Measurements from ENCODE around the gene ACTR5. TPM values are rescaled to one million over a fixed set of nuclear protein-coding genes. Genes with fewer than 3 reads are reported as not detected.

Gene ACTR5
- total and polyA plus RNA-seq, 2 of the 13 experiments (the other 11 are each of a cell fraction or from before 2014, with no cell fraction given) = 19.5 to 20.5 TPM

DNA sequence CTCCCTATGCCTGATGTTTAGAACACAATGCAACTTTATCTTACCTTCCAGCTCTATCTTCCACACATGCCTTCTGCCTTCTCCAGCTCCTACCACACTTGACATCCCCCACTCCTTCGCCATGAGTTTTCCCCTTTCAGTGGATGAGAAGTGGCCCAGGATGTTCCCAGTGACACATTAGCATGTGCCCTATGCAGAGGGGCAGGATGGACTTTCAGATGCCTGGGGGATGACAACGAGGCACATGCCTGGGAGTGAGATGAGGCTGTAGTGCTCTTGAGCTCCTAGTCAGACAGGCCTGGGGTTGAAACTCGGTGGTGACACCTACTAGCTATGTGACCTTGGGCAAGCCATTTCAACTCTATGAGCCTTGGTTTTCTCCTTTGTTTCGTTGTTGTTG lies 44.1 kb upstream of the ACTR5 start:
- no peak for FAIRE-seq
- peaks cover 10 to 61% of the 10 kb centered on the region in 2 experiments for H3K27me3 ChIP-seq (ENCODE audit: control insufficient read depth in 1 of 2, insufficient read depth in 2 of 2, low read length in 2 of 2)

DNA sequence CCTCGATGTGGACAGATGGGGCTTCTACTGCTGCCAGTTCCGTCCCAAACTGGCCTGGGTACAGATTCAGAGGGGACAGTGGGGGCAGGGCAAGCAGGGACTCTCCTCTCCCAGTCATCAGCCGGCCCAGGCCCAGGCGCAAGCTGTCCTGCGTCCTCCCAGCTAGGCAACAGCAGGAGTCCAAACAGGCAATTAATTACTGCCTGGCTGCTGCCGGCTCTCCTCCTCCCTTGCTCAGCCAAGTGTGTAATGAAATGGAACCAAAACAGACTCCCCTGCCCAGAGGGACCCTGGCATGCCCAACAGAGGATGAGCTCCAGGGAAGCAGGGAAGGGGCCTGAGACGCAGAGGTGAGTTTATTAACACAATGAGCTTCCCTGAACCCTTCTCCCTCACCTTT lies 41.8 kb upstream of the ACTR5 start:
- Histone ChIP-seq H3K9ac (ENCODE audit: insufficient read depth, low read depth, low read length) (no peak overlapping the region), H3K4me3 (replicated peaks in 1 of 3; ENCODE audit: insufficient read depth in 1 of 3, low read depth in 2 of 3, low read length in 3 of 3) (no peak overlapping the region), H3K27ac (ENCODE audit: extremely low read length, insufficient read depth, low read length) (no peak overlapping the region), H2AFZ (ENCODE audit: low read length) (no peak overlapping the region), H3K9me3 (ENCODE audit: low read length) (no peaks in the 10 kb centered on the region), H3K79me2 (ENCODE audit: insufficient read depth, low read length) (no peaks in the 10 kb centered on the region), H3K27me3 (ENCODE audit: control insufficient read depth in 1 of 2, insufficient read depth in 2 of 2, low read length in 2 of 2) (peaks cover 7 to 38% of the 10 kb centered on the region in 2 experiments; a peak in 4 of 5 replicates), H3K4me2 (ENCODE audit: low read depth, low read length) (no peak overlapping the region), H4K20me1 (ENCODE audit: insufficient read depth, low read length) (no peaks in the 10 kb centered on the region; the same call in 1 of the 2 replicates), H3K36me3 (replicated peaks in 1 of 2; ENCODE audit: control insufficient read depth in 1 of 2, insufficient read depth in 2 of 2, low read length in 2 of 2) (no peaks in the 10 kb centered on the region), H3K4me1 (ENCODE audit: insufficient read depth, low read length) (no peaks in the 10 kb centered on the region)
- DNase-seq (ENCODE audit: low spot score) (no peak), ATAC-seq (no peak), FAIRE-seq (no peak)
- ChIA-PET POLR2A (no interaction called here), CTCF (ENCODE audit: low intra/inter-chr PET ratio, low total read pairs) (no interaction called here)
- BruUV-seq (replicated peaks) = no TSS peak
- intact Hi-C loops (cut with micrococcal nuclease; ENCODE audit: unreplicated experiment) = no loop called here
- in situ Hi-C loops (cut with HindIII; ENCODE audit: extremely low pct_ligation_motif_present, low pct_unique_long_range_greater_than_20kb) = no loop called here
- 16% methylated on average over 7 of the region's 7 CpGs for WGBS (ENCODE audit: low lambda C conversion rate)
- TF ChIP-seq ZNF563 (CRISPR knock-in tag; IDR thresholded peaks at IDR 0.05) (no peak), KLF13 (CRISPR knock-in tag; IDR thresholded peaks at IDR 0.05) (no peak), ZNF570 (CRISPR knock-in tag; IDR thresholded peaks at IDR 0.05; ENCODE audit: borderline replicate concordance) (no peak), ZNF496 (CRISPR knock-in tag; IDR thresholded peaks at IDR 0.05; ENCODE audit: insufficient replicate concordance) (no peak), ZNF34 (CRISPR knock-in tag; IDR thresholded peaks at IDR 0.05; ENCODE audit: borderline replicate concordance) (no peak), RBM22 (optimal IDR thresholded peaks at IDR 0.05; ENCODE audit: low read length) (no peak), ATAD3A (CRISPR knock-in tag; IDR thresholded peaks at IDR 0.05) (no peak), ELF4 (CRISPR knock-in tag; IDR thresholded peaks at IDR 0.05; ENCODE audit: borderline replicate concordance) (no peak)

More for the DNA sequence above, 44.1 kb upstream of the ACTR5 start:
- Histone ChIP-seq H3K4me3 (replicated peaks in 1 of 3; ENCODE audit: insufficient read depth in 1 of 3, low read depth in 2 of 3, low read length in 3 of 3) (no peak overlapping the region), H3K36me3 (replicated peaks in 1 of 2; ENCODE audit: control insufficient read depth in 1 of 2, insufficient read depth in 2 of 2, low read length in 2 of 2) (no peaks in the 10 kb centered on the region), H3K79me2 (ENCODE audit: insufficient read depth, low read length) (no peaks in the 10 kb centered on the region), H3K27ac (ENCODE audit: extremely low read length, insufficient read depth, low read length) (no peak overlapping the region), H3K9me3 (ENCODE audit: low read length) (no peaks in the 10 kb centered on the region), H2AFZ (ENCODE audit: low read length) (no peak overlapping the region), H4K20me1 (ENCODE audit: insufficient read depth, low read length) (no peaks in the 10 kb centered on the region; the same call in 1 of the 2 replicates), H3K4me1 (ENCODE audit: insufficient read depth, low read length) (no peaks in the 10 kb centered on the region), H3K4me2 (ENCODE audit: low read depth, low read length) (no peak overlapping the region), H3K9ac (ENCODE audit: insufficient read depth, low read depth, low read length) (no peak overlapping the region)
- WGBS (ENCODE audit: low lambda C conversion rate) = 4% methylated on average over 4 of the region's 4 CpGs
- ATAC-seq = no peak
- DNase-seq (ENCODE audit: low spot score) = no peak
- POLR2A ChIA-PET = no interaction called here
- intact Hi-C loops (cut with micrococcal nuclease; ENCODE audit: unreplicated experiment) = no loop called here
- no TSS peak for BruUV-seq (replicated peaks)
- CTCF ChIA-PET (ENCODE audit: low intra/inter-chr PET ratio, low total read pairs) = no interaction called here
- TF ChIP-seq ZSCAN30 (CRISPR knock-in tag; IDR thresholded peaks at IDR 0.05) (no peak), NR2F6 (IDR thresholded peaks at IDR 0.05) (no peak), NR2F6 (CRISPR knock-in tag; IDR thresholded peaks at IDR 0.05) (no peak), ASH2L (IDR thresholded peaks at IDR 0.05; ENCODE audit: insufficient read length, low read depth, low read length) (no peak), ZNF746 (CRISPR knock-in tag; IDR thresholded peaks at IDR 0.05) (no peak), HOXA9 (CRISPR knock-in tag; IDR thresholded peaks at IDR 0.05; ENCODE audit: borderline replicate concordance) (no peak)
- TF ChIP-seq, protein P1, sequence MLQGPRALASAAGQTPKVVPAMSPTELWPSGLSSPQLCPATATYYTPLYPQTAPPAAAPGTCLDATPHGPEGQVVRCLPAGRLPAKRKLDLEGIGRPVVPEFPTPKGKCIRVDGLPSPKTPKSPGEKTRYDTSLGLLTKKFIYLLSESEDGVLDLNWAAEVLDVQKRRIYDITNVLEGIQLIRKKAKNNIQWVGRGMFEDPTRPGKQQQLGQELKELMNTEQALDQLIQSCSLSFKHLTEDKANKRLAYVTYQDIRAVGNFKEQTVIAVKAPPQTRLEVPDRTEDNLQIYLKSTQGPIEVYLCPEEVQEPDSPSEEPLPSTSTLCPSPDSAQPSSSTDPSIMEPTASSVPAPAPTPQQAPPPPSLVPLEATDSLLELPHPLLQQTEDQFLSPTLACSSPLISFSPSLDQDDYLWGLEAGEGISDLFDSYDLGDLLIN (CRISPR knock-in tag; IDR thresholded peaks at IDR 0.05; ENCODE audit: borderline replicate concordance) = no peak
- TF ChIP-seq, protein P2, sequence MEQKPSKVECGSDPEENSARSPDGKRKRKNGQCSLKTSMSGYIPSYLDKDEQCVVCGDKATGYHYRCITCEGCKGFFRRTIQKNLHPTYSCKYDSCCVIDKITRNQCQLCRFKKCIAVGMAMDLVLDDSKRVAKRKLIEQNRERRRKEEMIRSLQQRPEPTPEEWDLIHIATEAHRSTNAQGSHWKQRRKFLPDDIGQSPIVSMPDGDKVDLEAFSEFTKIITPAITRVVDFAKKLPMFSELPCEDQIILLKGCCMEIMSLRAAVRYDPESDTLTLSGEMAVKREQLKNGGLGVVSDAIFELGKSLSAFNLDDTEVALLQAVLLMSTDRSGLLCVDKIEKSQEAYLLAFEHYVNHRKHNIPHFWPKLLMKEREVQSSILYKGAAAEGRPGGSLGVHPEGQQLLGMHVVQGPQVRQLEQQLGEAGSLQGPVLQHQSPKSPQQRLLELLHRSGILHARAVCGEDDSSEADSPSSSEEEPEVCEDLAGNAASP (CRISPR knock-in tag; IDR thresholded peaks at IDR 0.05; ENCODE audit: borderline replicate concordance) = no peak
- in situ Hi-C loops (cut with HindIII; ENCODE audit: extremely low pct_ligation_motif_present, low pct_unique_long_range_greater_than_20kb) = no loop called here
